Activated naive CD8-positive, alpha-beta T cell treated with anti-CD3 and anti-CD28 coated beads for 36 hours (primary cell): Measurements from ENCODE around the gene BICDL2. TPM values are rescaled to one million over a fixed set of nuclear protein-coding genes. Genes with fewer than 3 reads are reported as not detected.

ENCODE experiments used
- DNase-seq: peaks from one replicate; pipeline ENCODE4 v3.0.0; 2021
- H3K27ac Mint-ChIP-seq: one replicate; pipeline ENCODE4 v1.8.0; 2022; ENCODE audit warnings: mild to moderate bottlenecking, moderate library complexity, mixed read lengths
- H3K27me3 Mint-ChIP-seq: one replicate; pipeline ENCODE4 v1.8.0; 2022; ENCODE audit warnings: mild to moderate bottlenecking, mixed read lengths
- H3K36me3 Mint-ChIP-seq: one replicate; pipeline ENCODE4 v1.8.0; 2021; ENCODE audit warnings: mild to moderate bottlenecking, mixed read lengths
- H3K4me1 Mint-ChIP-seq: one replicate; pipeline ENCODE4 v1.8.0; 2021; ENCODE audit warnings: mixed read lengths
- H3K4me3 Mint-ChIP-seq: one replicate; pipeline ENCODE4 v1.8.0; 2022; ENCODE audit warnings: mild to moderate bottlenecking, moderate library complexity, mixed read lengths
- H3K9me3 Mint-ChIP-seq: one replicate; pipeline ENCODE4 v1.8.0; 2022; ENCODE audit warnings: mixed read lengths
- total RNA-seq, 2 experiments: library from RNA; stranded (reverse); gene quantifications; one replicate each; pipeline ENCODE4 v1.2.3, GENCODE V29; 2021

Gene BICDL2
- total RNA-seq, 2 experiments from 2014 or later = 0.31 to 0.56 TPM

GRCh38 chr16:3003582-3004270 lies 33.0 kb downstream of the BICDL2 start:
- Mint-ChIP-seq H3K27me3 (peaks cover 6% of the 10 kb centered on the region), H3K4me3 (peak overlapping the region; percentile 25), H3K36me3 (no peaks in the 10 kb centered on the region), H3K27ac (no peak overlapping the region), H3K9me3 (no peaks in the 10 kb centered on the region), H3K4me1 (peaks cover 17% of the 10 kb centered on the region)
- DNase-seq = peak; percentile 98

GRCh38 chr16:3001316-3001715 lies 35.4 kb downstream of the BICDL2 start:
- Mint-ChIP-seq H3K4me3 (no peak overlapping the region), H3K4me1 (no peaks in the 10 kb centered on the region)

DNA sequence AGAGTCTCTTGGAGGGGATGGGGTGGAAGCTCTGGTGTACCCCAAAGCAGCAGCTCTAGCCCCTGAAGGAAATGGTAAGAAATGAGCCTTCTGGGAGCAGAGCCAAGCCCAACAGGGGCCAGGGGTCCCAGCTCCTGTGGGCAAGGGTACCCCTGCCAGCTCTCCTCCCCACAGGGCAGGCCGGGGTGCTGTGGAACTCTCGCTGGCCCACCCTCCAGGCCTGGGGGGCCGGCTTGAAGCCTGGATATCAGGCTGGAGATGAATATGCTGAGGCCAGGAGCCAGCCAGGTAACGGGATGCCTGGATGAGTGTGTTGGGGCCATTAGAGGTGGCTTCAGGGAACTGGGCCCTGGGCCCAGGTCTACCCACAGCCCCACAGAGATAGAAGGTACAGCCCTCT lies 36.2 kb downstream of the BICDL2 start:
- Mint-ChIP-seq H3K27ac (no peak overlapping the region), H3K4me1 (no peaks in the 10 kb centered on the region), H3K27me3 (peaks cover 6% of the 10 kb centered on the region), H3K9me3 (no peaks in the 10 kb centered on the region), H3K36me3 (no peaks in the 10 kb centered on the region), H3K4me3 (no peak overlapping the region)
- DNase-seq = no peak

More at GRCh38 chr16:3001316-3001715, 35.4 kb downstream of the BICDL2 start:
- Mint-ChIP-seq H3K9me3 (no peaks in the 10 kb centered on the region), H3K27ac (no peak overlapping the region), H3K27me3 (peaks cover 6% of the 10 kb centered on the region), H3K36me3 (no peaks in the 10 kb centered on the region)
- no peak for DNase-seq

DNA sequence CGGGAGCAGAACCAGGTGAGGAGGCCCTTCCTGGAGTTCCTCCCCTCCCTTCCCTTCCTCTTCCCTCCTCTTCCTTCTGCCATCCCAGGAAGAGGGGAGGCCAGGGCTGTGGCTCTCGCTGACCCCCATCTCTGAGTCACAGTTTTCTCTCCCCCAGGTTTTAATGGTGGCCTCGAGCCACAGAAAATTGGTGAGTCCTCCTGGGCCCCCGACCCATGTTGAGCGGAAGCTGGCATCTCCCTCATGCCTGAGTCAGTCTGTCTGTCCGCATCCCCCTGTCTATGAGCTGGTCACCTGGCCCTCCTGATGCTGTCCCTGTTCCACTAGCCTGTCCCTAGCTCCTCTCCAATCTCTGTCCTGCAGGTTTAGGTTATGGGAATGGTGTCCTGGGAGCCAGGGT lies 36.8 kb downstream of the BICDL2 start:
- peaks cover 3% of the 10 kb centered on the region for H3K27me3 Mint-ChIP-seq
- DNase-seq = no peak
- H3K9me3 Mint-ChIP-seq = no peaks in the 10 kb centered on the region
- no peaks in the 10 kb centered on the region for H3K4me1 Mint-ChIP-seq
- no peak overlapping the region for H3K27ac Mint-ChIP-seq
- H3K36me3 Mint-ChIP-seq = no peaks in the 10 kb centered on the region
- H3K4me3 Mint-ChIP-seq = no peak overlapping the region

DNA sequence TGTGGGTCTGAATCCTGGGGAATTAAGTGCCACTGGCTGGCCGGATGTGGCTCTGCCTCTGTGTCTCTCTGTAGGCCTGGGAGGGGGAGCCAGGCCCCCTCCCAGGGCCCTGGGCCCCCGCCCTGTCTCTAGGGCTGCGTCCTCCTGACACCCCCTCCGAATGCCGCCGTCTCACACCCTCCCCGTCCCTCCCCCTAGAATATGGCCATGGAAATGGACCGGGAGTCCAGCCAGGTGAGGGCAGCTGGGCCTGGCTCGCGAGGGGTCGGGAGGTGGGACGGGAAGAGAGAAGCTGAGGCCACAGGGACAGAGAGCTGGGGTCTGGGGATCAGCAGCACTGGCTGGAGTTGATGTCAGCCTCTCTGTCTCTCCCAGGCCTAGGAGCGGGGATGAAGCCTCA lies 40.4 kb downstream of the BICDL2 start:
- Mint-ChIP-seq H3K9me3 (no peaks in the 10 kb centered on the region), H3K4me3 (no peak overlapping the region), H3K4me1 (no peaks in the 10 kb centered on the region), H3K36me3 (no peaks in the 10 kb centered on the region), H3K27ac (no peak overlapping the region), H3K27me3 (no peaks in the 10 kb centered on the region)
- DNase-seq = no peak

DNA sequence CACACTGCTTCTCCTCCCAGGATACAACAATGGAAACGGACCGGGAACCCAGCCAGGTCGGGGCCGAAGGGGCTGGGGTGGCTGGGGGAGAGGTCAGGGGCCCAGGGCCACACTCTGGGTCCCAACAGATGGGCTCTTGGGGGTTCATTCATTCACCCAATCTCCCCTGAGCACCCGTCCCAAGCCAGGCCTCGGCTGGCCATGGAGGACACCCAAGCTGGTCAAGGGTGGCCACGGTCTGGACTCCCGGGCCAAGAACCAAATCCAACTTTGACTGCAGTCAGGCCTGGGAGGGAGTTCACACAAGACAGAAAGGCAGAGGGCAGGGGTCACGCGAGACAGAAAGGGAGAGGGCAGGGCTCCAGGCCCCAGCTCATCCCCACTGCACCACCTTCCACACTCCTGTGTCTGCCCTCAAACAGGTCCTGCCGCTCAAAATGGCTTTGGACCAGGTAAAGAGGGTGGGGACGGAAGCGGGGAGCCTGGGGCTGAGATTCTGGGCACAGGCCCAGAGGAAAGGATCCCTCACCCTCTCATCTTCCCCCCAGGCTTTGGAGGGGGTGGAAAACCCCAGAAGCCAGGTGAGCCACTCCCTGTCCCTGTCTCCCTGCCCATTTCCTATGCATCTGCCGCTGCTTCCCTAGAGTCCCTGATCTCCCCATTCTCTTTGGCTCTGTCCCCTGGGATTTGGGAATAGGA lies 44.2 kb downstream of the BICDL2 start:
- no peak overlapping the region for H3K4me3 Mint-ChIP-seq
- H3K27me3 Mint-ChIP-seq = peaks cover 9% of the 10 kb centered on the region

GRCh38 chr16:2991566-2992261 lies 45.0 kb downstream of the BICDL2 start:
- Mint-ChIP-seq H3K27me3 (peaks cover 9% of the 10 kb centered on the region), H3K4me3 (no peak overlapping the region), H3K4me1 (no peaks in the 10 kb centered on the region), H3K9me3 (no peaks in the 10 kb centered on the region), H3K36me3 (no peaks in the 10 kb centered on the region), H3K27ac (no peak overlapping the region)
- DNase-seq = no peak

More for the DNA sequence above, 44.2 kb downstream of the BICDL2 start:
- Mint-ChIP-seq H3K9me3 (no peaks in the 10 kb centered on the region), H3K36me3 (no peaks in the 10 kb centered on the region), H3K4me1 (no peaks in the 10 kb centered on the region), H3K27ac (no peak overlapping the region)
- DNase-seq = no peak

DNA sequence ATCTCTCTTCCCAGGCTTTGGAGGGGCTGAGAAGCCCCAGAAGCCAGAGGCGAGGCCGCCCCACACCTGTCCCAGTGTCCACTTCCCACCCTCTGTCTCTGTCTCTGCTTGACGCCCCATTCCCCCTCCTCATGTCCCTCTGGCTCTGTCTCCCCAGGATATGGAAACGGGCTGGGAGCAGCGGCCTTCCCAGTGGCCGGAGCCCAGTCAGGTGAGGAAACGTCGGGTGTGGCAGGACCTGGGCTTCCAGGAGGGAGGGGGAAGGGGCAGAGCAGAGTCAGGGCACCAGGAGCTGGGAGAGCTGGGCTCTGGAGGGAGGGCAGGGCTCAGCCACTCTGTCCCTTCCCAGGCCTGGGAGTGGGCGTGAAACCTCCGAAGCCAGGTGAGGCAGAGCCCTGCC lies 45.9 kb downstream of the BICDL2 start:
- Mint-ChIP-seq H3K27ac (no peak overlapping the region), H3K27me3 (peaks cover 9% of the 10 kb centered on the region), H3K36me3 (no peaks in the 10 kb centered on the region), H3K4me3 (no peak overlapping the region), H3K4me1 (no peaks in the 10 kb centered on the region), H3K9me3 (no peaks in the 10 kb centered on the region)
- no peak for DNase-seq

DNA sequence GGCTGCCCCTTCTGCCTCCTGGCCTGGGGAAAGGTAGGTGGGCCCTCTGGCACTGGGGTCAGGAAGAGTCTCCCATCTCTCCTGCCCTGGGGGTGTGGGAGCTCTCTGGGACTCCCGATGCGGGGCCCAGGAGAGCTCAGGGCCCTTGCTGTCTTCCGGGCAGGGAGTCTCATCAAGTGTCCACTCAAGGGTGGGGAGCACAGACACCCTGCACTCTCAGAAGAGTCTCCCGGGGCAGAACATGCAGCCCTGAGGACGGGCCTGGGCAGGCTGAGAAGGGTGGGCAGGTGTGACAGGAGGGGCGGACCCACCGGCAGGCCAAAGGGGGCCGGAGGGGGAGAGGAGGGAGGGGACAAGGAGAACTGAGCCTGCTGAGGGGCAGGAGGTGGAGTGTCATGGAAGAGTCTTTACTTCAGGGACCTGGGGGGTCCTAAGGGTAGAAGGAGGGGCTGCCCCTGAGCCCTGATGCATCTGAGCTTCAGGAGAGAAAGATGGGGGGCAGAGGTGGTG lies 48.1 kb downstream of the BICDL2 start:
- H3K36me3 Mint-ChIP-seq = no peaks in the 10 kb centered on the region
- H3K4me3 Mint-ChIP-seq = no peak overlapping the region
- H3K4me1 Mint-ChIP-seq = peaks cover 2% of the 10 kb centered on the region
- no peak overlapping the region for H3K27ac Mint-ChIP-seq
- H3K9me3 Mint-ChIP-seq = no peaks in the 10 kb centered on the region
- peaks cover 9% of the 10 kb centered on the region for H3K27me3 Mint-ChIP-seq
- no peak for DNase-seq

DNA sequence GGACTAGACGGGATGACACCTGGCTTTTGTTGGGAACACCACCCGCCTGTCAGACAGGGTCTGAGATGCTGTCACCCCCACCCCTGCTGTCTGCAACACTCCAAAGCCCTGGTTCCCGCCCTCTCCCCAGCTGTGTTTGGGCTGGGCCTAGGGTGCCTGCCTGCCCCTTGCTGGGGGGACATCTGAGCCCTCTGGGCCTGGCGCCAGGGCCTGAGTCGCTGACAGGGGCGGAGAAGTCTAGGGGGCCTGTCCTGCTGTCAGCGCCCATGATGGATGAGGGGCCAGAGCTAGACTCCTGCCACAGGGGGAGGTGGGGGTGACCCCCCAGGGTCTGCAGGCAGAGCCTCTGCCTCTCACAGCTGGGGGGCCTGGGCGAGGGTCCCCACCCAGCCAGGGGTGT lies 48.9 kb downstream of the BICDL2 start:
- Mint-ChIP-seq H3K27ac (no peak overlapping the region), H3K27me3 (peaks cover 9% of the 10 kb centered on the region), H3K9me3 (no peaks in the 10 kb centered on the region), H3K36me3 (no peaks in the 10 kb centered on the region), H3K4me1 (peaks cover 3% of the 10 kb centered on the region), H3K4me3 (no peak overlapping the region)
- no peak for DNase-seq

DNA sequence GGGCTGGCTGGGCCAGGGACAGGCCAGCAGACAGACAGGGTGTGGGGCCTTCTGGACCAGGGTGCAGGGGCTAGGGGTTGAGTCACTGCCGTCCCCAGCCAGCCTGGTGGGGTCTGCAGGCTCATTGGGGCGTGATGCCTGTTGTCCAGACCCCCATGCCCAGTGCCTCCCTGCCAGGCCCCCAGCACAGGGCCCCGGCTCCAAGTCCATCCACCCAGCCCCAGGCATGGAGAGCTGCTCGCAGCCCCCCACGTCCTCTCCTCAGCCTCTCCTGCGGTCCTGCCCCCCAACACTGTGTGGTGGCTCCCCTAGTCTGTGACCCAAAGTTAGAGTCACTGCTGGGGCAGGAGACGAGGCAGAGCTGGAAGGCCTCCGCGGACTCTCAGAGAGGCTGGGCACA lies 49.5 kb downstream of the BICDL2 start:
- peaks cover 3% of the 10 kb centered on the region for H3K4me1 Mint-ChIP-seq
- H3K27me3 Mint-ChIP-seq = peaks cover 11% of the 10 kb centered on the region
- no peaks in the 10 kb centered on the region for H3K9me3 Mint-ChIP-seq
- H3K36me3 Mint-ChIP-seq = no peaks in the 10 kb centered on the region
- no peak for DNase-seq
- no peak overlapping the region for H3K4me3 Mint-ChIP-seq
- H3K27ac Mint-ChIP-seq = no peak overlapping the region

- no peak overlapping the region for H3K27ac Mint-ChIP-seq
- no peaks in the 10 kb centered on the region for H3K9me3 Mint-ChIP-seq
- H3K4me3 Mint-ChIP-seq = no peak overlapping the region
- H3K27me3 Mint-ChIP-seq = peaks cover 13% of the 10 kb centered on the region
- H3K36me3 Mint-ChIP-seq = no peaks in the 10 kb centered on the region
- H3K4me1 Mint-ChIP-seq = peaks cover 3% of the 10 kb centered on the region
- no peak for DNase-seq
Measured at GRCh38 chr16:2986623-2987188, 50.0 kb downstream of the BICDL2 start.

GRCh38 chr16:2985893-2986355 lies 50.8 kb downstream of the BICDL2 start:
- no peak for DNase-seq
- Mint-ChIP-seq H3K9me3 (no peaks in the 10 kb centered on the region), H3K4me3 (no peak overlapping the region), H3K27me3 (peaks cover 13% of the 10 kb centered on the region), H3K27ac (no peak overlapping the region), H3K4me1 (peaks cover 3% of the 10 kb centered on the region), H3K36me3 (no peaks in the 10 kb centered on the region)

DNA sequence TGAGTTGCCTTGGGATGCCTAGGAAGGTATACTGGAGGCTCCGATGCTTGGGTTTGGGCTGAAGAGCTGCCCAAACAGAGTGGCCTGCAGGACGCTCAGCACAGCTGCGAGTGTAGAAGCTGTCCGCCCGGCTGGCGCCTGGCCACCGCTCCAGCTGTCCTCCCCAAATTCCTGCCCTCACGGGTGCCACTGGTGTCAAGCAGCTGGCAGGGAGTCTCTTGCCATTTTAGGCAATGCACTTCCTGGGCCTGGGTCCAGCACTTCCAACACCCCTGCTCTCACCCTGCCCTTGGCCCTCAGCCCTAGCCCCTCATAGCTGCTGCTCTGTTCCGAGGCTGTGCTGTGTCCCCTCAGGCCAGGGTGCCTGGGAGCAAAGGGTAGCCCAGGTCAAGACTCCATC lies 51.3 kb downstream of the BICDL2 start:
- Mint-ChIP-seq H3K9me3 (no peaks in the 10 kb centered on the region), H3K27ac (no peak overlapping the region), H3K36me3 (no peaks in the 10 kb centered on the region), H3K27me3 (peaks cover 11% of the 10 kb centered on the region), H3K4me3 (no peak overlapping the region), H3K4me1 (peaks cover 3% of the 10 kb centered on the region)
- DNase-seq = no peak

GRCh38 chr16:2983706-2984136 lies 53.0 kb downstream of the BICDL2 start:
- Mint-ChIP-seq H3K4me1 (peaks cover 3% of the 10 kb centered on the region), H3K36me3 (peaks cover 7% of the 10 kb centered on the region), H3K27me3 (peaks cover 4% of the 10 kb centered on the region), H3K27ac (no peak overlapping the region), H3K4me3 (peak overlapping the region; percentile 48), H3K9me3 (no peaks in the 10 kb centered on the region)
- peak; percentile 76 for DNase-seq
